Measurements from ENCODE around the gene DOCK11.

GRCh38 chrX:118508635-118509034 is 13.0 kb downstream of the DOCK11 start:
- TF ChIP-seq ZNF560 (tag by site-specific recombination; IDR thresholded peaks at IDR 0.05; ENCODE audit: borderline replicate concordance) (no peak), ZNF2 (tag by site-specific recombination; IDR thresholded peaks at IDR 0.05) (no peak), ZNF624 (tag by site-specific recombination; IDR thresholded peaks at IDR 0.05) (no peak), ZNF433 (tag by site-specific recombination; IDR thresholded peaks at IDR 0.05; ENCODE audit: low read depth) (no peak)

Data from HEK293 (cell line).